ACC112 (cell line): Measurements from ENCODE around the gene INPP5B.
"Not testable (repeated sequence)": the region's sequence is repeated elsewhere in the genome, so short reads cannot be mapped to it uniquely, and the experiment has no call there.

Experiments
- H2AFZ ChIP-seq: fragments of 200-600 bp; sonication (generic); one replicate; pipeline ENCODE4 v1.6.0; 2017; ENCODE audit warnings: antibody characterized with exemption, low read length; ENCODE audit not compliant: unreplicated experiment
- H3K27ac ChIP-seq: fragments of 200-600 bp; sonication (generic); 2 replicates; pipeline ENCODE4 v1.5.1; 2014; ENCODE audit warnings: low read depth, mild to moderate bottlenecking, antibody characterized with exemption, low read length, moderate library complexity
- H3K27me3 ChIP-seq: fragments of 200-600 bp; sonication (generic); 2 replicates; pipeline ENCODE4 v1.6.1; 2014; ENCODE audit warnings: mild to moderate bottlenecking, antibody characterized with exemption, low read length, moderate library complexity, mixed read lengths; ENCODE audit not compliant: insufficient read depth
- H3K36me3 ChIP-seq: fragments of 200-600 bp; sonication (generic); 2 replicates; pipeline ENCODE4 v1.6.1; 2016; ENCODE audit warnings: mild to moderate bottlenecking, antibody characterized with exemption, low read length, moderate library complexity, mixed read lengths; ENCODE audit not compliant: insufficient read depth
- H3K4me1 ChIP-seq: fragments of 200-600 bp; sonication (generic); one replicate; pipeline ENCODE4 v1.6.1; 2016; ENCODE audit warnings: low read length, mixed read lengths; ENCODE audit not compliant: insufficient read depth, unreplicated experiment, control insufficient read depth
- H3K4me3 ChIP-seq: fragments of 200-600 bp; sonication (generic); 2 replicates; pipeline ENCODE4 v1.5.1; 2014; ENCODE audit warnings: mild to moderate bottlenecking, low read depth, low read length
- H3K79me2 ChIP-seq: fragments of 200-600 bp; sonication (generic); one replicate; pipeline ENCODE4 v1.6.0; 2016; ENCODE audit warnings: low read length; ENCODE audit not compliant: control insufficient read depth, unreplicated experiment, insufficient read depth

Gene INPP5B

GRCh38 chr1:37948166-37948565 lies 1.3 kb upstream of the INPP5B start:
- H3K4me3 ChIP-seq = no peak overlapping the region
- H3K36me3 ChIP-seq = no peaks in the 10 kb centered on the region
- H3K27ac ChIP-seq = no peak overlapping the region
- no peaks in the 10 kb centered on the region for H3K27me3 ChIP-seq
- peaks cover 29% of the 10 kb centered on the region for H3K4me1 ChIP-seq
- H2AFZ ChIP-seq = no peak overlapping the region
- peaks cover 5% of the 10 kb centered on the region for H3K79me2 ChIP-seq

- peak overlapping the region; percentile 91 for H2AFZ ChIP-seq
- H3K4me3 ChIP-seq = peak overlapping the region; percentile 86
- no peaks in the 10 kb centered on the region for H3K27me3 ChIP-seq
- peaks cover 5% of the 10 kb centered on the region for H3K79me2 ChIP-seq
- no peaks in the 10 kb centered on the region for H3K36me3 ChIP-seq
- H3K27ac ChIP-seq = peak overlapping the region; percentile 96
- H3K4me1 ChIP-seq = peaks cover 29% of the 10 kb centered on the region
Measured at GRCh38 chr1:37947364-37947763, 511 bp upstream of the INPP5B start.

- Histone ChIP-seq H3K27me3 (no peaks in the 10 kb centered on the region), H2AFZ (peak overlapping the region; percentile 91), H3K4me1 (peaks cover 29% of the 10 kb centered on the region), H3K36me3 (no peaks in the 10 kb centered on the region), H3K27ac (peak overlapping the region; percentile 96), H3K79me2 (peaks cover 5% of the 10 kb centered on the region), H3K4me3 (peak overlapping the region; percentile 86)
Measured at GRCh38 chr1:37945743-37946702, 830 bp downstream of the INPP5B start.

- peak overlapping the region; percentile 96 for H3K27ac ChIP-seq
- H2AFZ ChIP-seq = no peak overlapping the region
- H3K79me2 ChIP-seq = peaks cover 5% of the 10 kb centered on the region
- H3K4me1 ChIP-seq = peaks cover 29% of the 10 kb centered on the region
- H3K27me3 ChIP-seq = no peaks in the 10 kb centered on the region
- peak overlapping the region; percentile 86 for H3K4me3 ChIP-seq
- peaks cover 3% of the 10 kb centered on the region; the same call in 1 of the 2 replicates for H3K36me3 ChIP-seq
Measured at GRCh38 chr1:37945251-37945650, 1.6 kb downstream of the INPP5B start.

GRCh38 chr1:37944816-37945215 lies 2.0 kb downstream of the INPP5B start:
- Histone ChIP-seq H3K27me3 (no peaks in the 10 kb centered on the region), H3K79me2 (peaks cover 5% of the 10 kb centered on the region), H3K4me1 (peaks cover 29% of the 10 kb centered on the region), H2AFZ (no peak overlapping the region), H3K4me3 (no peak overlapping the region), H3K36me3 (peaks cover 3% of the 10 kb centered on the region; the same call in 1 of the 2 replicates), H3K27ac (no peak overlapping the region)

GRCh38 chr1:37944086-37944763 lies 2.6 kb downstream of the INPP5B start:
- Histone ChIP-seq H3K4me1 (peaks cover 29% of the 10 kb centered on the region), H3K79me2 (peaks cover 5% of the 10 kb centered on the region), H3K27me3 (no peaks in the 10 kb centered on the region), H3K36me3 (peaks cover 3% of the 10 kb centered on the region; the same call in 1 of the 2 replicates), H3K4me3 (no peak overlapping the region), H2AFZ (no peak overlapping the region), H3K27ac (peak overlapping the region; percentile 4; the same call in 1 of the 2 replicates)

- Histone ChIP-seq H3K4me1 (peaks cover 16% of the 10 kb centered on the region), H3K27ac (no peak overlapping the region), H3K4me3 (no peak overlapping the region), H3K36me3 (peaks cover 9% of the 10 kb centered on the region; the same call in 1 of the 2 replicates), H2AFZ (no peak overlapping the region), H3K79me2 (no peaks in the 10 kb centered on the region), H3K27me3 (no peaks in the 10 kb centered on the region)
Measured at GRCh38 chr1:37940299-37940947, 6.4 kb downstream of the INPP5B start.

- H3K27ac ChIP-seq, H3K36me3 ChIP-seq, H2AFZ ChIP-seq, H3K79me2 ChIP-seq, H3K4me1 ChIP-seq, H3K4me3 ChIP-seq, H3K27me3 ChIP-seq: not testable (repeated sequence)
Measured at GRCh38 chr1:37936760-37937159, 10.1 kb downstream of the INPP5B start.

- Histone ChIP-seq H3K4me3 (no peak overlapping the region), H3K79me2 (peaks cover 17% of the 10 kb centered on the region), H3K4me1 (peaks cover 17% of the 10 kb centered on the region), H3K27ac (peak overlapping the region; percentile 34; the same call in 1 of the 2 replicates), H3K36me3 (0 out of 2 replicates have a peak, but pooled peaks cover 2% of the 10 kb centered on the region), H3K27me3 (no peaks in the 10 kb centered on the region), H2AFZ (no peak overlapping the region)
Measured at GRCh38 chr1:37932759-37933158, 14.1 kb downstream of the INPP5B start.

- peaks cover 17% of the 10 kb centered on the region for H3K4me1 ChIP-seq
- peaks cover 19% of the 10 kb centered on the region for H3K79me2 ChIP-seq
- no peaks in the 10 kb centered on the region for H3K27me3 ChIP-seq
- no peak overlapping the region for H2AFZ ChIP-seq
- H3K4me3 ChIP-seq = peak overlapping the region; percentile 83
- 0 out of 2 replicates have a peak, but pooled peaks cover 2% of the 10 kb centered on the region for H3K36me3 ChIP-seq
- H3K27ac ChIP-seq = no peak overlapping the region
Measured at GRCh38 chr1:37931361-37932158, 15.3 kb downstream of the INPP5B start.
